Stimulated activated CD4-positive, alpha-beta T cell treated with anti-CD3 and anti-CD28 coated beads, Interleukin-4, amount 100 ng/mL, for 24 hours (primary cell): ENCODE data around the gene ITLN1.
"Not testable (repeated sequence)": the region's sequence is repeated elsewhere in the genome, so short reads cannot be mapped to it uniquely, and the experiment has no call there.

Experiments
- DNase-seq: peaks from one replicate; pipeline ENCODE4 v3.0.0-alpha.2; 2020

The ITLN1 gene

DNA sequence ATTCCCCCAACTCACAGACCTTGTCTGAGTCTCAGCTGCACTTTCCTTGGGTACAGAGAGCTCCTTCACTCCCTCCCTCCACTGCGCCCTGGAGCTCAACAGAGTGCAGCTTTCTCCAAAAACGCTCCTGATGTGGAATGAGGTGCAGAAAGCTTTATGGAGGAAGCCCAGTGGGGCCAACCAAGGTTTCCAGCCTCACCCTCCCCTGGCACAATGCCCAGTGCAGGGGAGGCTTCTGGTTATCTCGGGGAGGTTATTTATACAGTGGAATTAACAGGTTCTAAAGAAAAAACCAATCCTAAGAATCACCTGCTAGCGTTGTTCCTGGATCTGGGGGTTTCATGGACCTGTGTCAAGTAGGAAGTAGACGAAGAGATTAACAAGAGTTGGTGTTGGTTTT is at the start of gene ITLN1:
Gene ITLN1 (minus strand): TSS at position 139 of the 400 bp plus-strand sequence. CDS start 303 bp downstream, outside the sequence.
- no peak for DNase-seq

DNA sequence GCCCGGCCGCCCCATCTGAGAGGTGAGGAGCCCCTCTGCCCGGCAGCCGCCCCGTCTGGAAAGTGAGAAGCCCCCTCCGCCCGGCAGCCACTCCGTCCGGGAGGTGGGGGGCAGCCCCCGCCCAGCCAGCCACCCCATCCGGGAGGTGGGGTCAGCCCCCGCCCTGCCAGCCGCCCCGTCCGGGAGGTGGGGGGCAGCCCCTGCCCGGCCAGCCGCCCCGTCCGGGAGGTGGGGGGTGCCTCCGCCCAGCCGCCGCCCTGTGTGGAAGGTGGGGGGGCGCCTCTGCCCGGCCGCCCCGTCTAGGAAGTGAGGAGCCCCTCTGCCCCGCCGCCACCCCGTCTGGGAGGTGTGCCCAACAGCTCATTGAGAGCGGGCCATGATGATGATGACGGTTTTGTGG is 48.3 kb upstream of the ITLN1 start:
- not testable (repeated sequence) for DNase-seq

DNA sequence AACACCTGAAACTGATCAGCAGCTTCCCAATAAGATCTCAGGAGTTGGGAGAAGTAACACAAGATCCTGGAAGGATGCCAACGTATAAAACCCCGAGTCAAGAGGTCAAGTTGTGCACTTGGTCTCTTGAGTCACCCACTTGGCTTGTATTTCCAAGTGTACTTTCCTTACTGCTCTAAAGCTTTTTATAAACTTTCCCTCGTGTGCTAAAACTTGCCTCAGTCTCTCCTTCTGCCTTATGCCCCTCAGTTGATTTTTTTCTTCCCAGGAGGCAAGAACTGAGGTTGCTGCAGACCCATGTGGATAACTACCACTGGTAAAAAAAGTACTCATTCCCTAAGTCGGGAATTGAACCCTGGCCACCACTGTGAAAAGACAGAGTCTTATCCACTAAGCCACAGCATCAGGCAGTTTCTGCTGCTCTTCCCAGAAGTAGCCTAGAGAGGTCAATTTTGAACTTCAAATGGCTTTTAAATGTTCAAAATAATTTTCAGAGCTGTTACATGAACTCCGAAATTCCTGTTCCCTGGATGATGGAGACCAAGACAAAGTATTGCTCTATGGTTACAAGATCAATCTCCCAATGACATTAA is 40.8 kb upstream of the ITLN1 start:
- no peak for DNase-seq

DNA sequence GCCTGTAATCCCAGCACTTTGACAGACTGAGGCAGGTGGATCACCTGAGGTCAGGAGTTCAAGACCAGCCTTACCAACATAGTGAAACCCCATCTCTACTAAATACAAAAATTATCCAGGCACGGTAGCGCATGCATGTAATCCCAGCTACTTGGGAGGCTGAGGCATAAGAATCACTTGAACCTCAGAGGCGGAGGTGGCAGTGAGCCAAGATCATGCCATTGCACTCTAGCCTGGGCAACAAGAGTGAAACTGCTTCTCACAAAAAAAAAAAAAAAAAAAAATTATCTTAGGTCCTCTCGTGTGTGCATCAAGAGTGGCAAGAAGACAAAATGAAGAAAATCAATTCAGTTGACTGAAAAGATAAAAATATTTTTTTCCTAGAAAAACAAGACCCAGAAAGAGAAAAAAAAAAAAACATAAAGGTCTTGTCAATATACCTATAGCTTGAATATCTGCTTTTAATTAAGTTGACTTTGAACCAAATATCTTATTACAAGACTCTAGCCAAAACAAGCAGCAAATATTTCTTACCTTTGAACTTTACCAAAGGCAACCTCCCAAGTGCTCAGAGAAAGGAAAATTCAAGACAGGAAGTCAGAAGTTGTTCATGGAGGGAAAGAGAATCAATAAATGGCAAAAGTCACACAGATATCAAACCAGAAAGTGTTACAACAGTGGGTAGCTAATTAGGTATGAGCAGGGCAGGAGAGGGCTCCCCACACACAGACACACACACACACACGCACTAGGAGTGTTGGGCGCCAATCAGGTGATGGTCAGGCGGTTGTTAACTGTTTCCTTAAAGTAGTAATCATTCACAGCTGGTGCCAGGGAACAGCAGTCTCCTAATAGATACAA is 40.0 kb upstream of the ITLN1 start:
- DNase-seq: no peak

DNA sequence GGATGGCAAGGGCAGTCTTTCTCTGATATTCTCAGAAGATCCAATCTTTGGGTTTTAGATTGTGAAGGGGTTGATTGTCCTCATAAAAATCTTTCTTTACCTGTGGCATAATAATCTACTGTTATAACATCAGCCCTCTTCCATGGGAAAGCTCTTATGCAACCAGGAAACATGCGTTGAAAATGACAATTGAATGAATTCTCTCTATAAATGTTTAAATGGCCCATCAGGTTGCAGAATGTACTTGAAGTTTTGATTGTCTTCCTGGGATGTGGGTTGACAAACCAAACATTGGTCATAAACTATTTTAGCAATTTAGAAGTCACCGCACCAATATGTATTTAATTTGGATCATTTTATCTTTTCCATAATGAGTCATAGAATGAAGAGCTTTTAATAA is 31.7 kb upstream of the ITLN1 start:
- DNase-seq: no peak

DNA sequence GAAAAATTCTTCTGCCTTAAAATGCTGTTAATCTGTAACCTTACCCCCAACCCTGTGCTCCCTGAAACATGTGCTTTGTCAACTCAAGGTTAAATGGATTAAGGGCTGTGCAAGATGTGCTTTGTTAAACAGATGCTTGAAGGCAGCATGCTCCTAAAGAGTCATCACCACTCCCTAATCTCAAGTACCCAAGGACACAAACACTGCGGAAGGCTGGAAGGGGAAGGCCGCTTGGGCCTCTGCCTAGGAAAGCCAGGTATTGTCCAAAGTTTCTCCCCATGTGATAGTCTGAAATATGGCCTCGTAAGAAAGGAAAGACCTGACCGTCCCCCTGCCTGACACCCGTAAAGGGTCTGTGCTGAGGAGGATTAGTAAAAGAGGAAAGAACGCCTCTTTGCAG is 28.2 kb upstream of the ITLN1 start:
- DNase-seq: not testable (repeated sequence)

DNA sequence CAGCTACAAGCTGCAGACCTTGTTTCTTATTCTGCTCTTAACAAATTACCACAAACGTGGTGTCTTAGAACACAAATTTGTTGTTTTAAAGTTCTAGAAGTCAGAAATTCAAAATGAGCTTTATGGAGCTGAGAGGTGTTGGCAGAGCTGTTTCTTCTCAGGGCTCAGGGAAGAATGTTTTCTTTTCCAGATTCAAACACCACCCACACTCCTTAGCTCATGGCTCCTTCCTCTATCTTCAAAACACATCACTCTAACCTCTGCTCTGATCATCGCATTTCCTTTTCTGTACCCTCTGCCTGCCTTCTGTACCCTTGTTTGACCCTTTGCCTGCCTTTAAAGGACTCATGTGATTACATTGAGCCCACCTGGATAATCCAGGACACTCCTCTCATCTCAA is 26.9 kb upstream of the ITLN1 start:
- no peak for DNase-seq

DNA sequence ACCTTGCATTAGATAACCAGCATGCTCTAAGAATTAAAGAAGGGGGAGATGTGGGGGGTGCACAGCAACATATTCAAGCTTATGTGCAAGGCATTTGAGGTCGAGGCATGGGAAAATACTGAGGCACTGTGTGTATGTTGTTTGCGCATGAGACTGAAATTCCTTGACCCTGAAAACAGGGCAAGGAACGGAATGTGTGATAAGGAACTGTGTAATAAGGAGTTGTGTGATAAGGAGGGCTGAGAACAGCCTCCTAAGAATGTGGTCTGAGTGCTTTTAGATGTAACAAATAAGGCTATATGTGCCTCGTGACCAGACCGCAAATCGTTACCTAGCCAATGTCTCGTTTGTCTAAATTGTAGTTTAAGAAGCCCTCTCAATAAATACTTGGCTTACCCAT is 26.5 kb upstream of the ITLN1 start:
- DNase-seq: no peak

DNA sequence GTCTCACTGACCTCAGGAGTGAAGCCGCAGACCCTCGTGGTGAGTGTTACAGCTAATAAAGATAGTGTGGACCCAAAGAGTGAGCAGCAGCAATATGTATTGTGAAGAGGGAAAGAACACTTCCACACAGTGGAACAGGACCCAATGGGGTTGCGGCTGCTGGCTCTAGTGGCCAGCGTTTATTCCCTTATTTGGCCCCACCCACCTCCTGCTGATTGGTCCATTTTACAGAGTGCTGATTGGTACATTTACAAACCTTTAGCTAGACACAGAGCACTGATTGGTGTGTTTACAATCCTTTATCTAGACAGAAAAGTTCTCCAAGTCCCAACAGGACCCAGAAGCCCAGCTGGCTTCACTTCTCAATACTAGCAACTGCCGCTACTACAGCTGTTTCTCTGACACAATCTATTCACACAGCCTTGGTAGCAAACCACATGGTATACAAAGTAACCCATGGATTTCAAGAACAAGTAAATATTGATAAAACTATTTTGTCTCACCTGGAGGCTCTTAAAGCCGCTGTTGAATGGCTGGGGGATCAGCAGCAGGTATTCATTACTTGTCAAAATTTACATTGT is 25.3 kb upstream of the ITLN1 start:
- DNase-seq: no peak

DNA sequence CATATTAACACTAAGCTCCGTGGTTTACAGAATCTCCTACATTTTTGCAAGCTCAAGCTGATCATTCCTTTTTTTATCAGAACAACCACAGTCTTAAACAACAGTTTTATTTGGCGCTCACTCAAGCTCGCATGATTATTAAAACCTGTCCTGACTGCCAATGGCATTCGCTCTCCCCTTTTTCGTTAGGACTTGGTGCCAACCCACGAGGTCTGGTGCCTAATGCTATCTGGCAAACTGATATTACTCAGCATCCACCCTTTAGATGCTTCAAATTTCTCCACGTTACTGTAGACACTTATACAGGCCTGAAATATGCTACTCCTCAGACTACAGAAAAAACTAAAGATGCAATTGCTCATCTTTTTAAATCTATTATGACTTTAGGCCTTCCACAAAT is 23.0 kb upstream of the ITLN1 start:
- no peak for DNase-seq

DNA sequence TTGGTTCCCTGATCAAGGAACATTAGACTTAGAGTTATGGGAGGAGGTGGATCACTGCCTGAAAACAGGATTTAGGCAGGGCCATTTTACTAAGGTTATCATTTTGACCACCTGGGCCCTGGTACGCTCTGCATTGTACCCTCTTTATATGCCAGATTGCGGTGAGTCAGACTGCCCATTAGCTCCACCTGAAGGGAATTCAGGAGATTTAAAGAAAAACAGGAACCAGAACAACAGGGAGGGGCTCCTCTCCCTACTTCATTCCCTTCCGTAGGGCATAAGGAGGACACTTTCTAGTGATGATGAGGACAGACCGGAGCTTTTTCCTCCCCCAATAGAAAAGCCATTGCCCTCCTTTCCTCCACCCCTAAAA is 20.6 kb upstream of the ITLN1 start:
- no peak for DNase-seq

DNA sequence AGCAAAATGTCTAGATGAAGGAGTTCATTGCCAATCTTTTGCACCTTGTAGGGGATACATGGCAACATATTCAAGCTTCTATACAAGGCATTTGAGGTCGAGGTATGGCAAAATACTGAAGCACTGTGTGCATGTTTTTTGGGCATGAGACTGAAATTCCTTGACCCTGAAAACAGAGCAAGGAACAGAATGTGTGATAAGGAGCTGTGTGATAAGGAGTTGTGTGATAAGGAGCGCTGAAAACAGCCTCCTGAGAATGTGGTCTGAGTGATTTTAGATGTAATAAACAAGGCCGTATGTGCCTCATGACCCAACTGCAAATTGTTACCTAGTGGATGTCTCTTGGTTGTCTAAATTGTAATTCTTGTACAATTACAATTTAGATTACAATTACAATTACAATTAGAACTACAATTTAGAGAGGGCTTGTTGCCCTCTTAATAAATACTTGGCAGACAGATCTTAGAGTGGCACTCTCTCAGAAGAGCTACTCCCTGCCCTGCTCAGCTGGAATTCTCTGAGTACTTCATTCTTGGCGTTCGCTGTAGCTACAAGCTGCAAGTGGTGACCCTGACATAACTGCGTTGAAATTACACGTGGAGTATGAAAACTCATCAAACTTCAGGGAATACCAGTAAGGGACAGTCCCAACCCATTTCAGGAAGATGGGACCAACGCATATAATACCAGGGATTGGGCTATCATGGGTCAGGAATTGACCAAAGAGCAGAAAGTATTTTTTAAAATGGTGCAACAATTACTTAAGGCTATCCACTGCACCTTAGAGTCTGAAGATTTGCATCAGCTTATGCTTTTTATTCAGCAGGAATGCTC is 20.0 kb upstream of the ITLN1 start:
- no peak for DNase-seq

DNA sequence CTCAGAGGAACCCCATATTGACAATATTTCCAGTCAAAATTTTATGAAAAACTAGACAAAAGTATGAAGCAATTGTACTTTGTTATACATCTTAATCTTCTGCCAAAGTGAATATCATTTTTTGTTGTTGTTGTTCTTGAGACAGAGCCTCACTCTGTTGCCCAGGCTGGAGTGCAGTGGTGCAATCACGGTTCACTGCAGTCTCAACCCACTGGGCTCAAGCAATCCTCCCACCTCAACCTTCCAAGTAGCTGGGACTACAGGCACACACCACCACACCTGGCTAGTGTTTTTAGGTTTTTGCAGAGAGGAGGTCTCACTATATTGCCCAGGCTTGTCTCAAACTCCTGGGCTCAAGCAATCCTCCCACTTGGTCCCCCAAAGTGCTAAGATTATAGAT is 17.3 kb upstream of the ITLN1 start:
- DNase-seq: not testable (repeated sequence)

DNA sequence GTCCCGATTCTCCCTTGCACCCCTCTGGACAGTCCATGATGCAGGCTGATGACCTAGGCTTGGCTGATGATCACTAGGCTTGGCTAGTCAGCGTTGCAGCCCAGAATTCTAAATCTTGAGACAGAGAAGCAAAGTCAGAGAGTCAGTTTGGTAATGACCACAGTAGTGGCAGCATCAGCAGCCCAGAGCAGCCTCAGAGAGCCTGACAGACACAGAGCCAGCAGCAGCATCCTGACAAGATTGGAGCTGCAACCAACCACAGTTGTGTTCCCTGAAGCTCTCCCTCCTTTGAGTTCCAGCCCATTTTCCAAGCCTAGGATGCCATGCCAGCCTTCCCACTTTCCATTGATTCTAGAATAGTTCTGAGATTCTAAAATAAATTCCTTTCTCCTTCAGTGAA is 16.8 kb upstream of the ITLN1 start:
- no peak for DNase-seq

DNA sequence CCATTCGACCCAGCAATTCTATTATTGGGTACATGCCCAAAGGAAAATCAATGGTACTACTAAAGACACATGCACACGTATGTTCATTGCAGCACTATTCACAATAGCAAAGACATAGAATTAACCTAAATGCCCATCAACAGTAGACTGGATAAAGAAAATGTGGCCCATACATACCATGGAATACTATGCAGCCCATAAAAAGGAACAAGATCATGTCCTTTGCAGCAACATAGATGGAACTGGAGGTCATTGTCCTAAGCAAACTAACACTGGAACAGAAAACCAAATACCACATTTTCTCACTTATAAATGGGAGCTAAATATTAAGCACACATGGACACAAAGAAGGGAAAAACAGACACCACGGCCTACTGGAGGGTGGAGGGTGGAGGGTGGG is 15.7 kb upstream of the ITLN1 start:
- not testable (repeated sequence) for DNase-seq

DNA sequence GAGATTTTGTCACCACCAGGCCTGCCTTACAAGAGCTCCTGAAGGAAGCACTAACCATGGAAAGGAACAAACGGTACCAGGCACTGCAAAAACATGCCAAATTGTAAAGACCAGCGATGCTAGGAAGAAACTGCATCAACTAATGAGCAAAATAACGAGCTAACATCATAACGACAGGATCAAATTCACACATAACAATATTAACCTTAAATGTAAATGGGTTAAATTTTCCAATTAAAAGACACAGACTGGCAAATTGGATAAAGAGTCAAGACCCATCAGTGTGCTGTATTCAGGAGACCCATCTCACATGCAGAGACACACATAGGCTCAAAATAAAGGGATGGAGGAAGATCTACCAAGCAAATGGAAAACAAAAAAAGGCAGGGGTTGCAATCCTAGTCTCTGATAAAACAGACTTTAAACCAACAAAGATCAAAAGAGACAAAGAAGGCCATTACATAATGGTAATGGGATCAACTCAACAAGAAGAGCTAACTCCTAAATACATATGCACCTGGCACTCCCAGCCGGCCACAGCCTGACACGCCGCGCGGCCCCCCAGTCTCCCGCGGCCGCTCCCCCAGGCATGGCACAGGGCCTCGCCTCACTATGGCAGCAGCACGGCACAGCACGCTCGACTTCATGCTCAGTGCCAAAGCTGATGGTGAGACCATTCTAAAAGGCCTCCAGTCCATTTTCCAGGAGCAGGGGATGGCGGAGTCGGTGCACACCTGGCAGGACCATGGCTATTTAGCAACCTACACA is 9.6 kb upstream of the ITLN1 start:
- DNase-seq: not testable (repeated sequence)

DNA sequence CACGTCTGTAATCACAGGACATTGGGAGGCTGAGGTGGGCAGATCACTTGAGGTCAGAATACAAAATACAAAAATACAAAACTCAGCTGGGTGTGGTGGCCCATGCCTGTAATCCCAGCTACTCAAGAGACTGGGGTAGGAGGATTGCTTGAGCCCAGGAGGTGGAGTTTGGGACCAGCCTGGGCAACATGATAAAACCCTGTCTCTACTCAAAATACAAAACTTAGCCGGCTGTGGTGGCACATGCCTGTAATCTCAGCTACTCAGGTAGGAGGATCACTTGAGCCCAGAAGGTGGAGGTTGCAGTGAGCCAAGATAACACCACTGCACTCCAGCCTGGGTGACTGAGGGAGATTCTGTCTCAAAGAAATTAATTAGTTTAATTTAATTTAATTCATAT is 6.5 kb upstream of the ITLN1 start:
- DNase-seq: no peak

DNA sequence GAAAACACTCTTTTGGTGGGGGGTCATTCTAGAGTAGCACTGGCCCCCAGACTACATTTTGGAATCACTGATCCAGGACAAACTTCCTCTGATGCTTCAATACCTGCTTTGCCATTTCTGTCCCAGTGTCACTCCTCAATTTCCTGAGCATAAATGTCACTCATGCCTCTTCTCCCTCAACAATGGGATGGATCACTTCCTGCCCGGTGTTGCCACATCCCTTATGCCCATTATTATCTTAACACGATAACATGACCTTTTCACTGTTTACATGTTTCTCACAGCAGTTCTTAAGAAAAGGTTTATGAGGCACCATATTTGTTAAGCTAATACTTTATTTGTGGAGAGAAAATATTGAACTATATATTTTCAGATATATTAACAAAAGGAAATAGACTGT is 3.9 kb upstream of the ITLN1 start:
- no peak for DNase-seq

DNA sequence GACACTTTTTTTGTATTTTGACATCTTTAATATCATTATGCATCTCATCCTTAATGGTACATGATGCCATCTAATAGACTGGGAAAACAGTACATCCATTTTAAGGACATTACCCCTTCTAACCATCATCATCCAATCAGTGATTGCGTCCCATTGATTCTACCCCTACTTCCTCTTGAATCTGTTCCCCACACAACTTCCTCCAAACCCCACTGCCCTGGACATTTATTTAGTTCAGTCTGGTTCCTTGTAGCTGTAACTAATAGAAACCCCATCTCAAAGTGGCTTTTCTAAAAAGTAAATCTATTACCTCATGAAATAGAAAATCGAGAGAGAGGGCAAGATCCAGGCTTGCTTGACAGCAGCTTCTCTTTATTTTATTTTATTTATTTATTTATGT is 2.1 kb upstream of the ITLN1 start:
- no peak for DNase-seq

DNA sequence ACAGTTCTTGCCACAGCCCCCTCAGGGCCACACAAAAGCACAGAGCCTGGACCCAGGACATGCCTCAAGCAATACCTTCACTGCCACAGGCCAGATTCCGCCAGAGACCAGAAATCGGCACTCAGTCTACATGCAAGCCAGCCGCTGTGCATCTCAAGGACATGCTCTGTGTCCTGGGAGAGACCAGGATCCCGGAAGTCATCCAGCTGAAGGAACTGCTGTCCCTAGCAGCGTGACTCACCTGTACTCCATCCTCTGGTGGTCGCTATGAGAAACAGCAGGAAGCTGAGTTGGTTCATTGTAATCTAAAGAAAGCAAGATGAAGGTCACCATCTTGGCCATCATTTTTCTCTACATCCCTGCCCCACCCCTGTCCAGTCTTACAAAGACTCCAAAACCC is 401 bp downstream of the ITLN1 start:
- no peak for DNase-seq

DNA sequence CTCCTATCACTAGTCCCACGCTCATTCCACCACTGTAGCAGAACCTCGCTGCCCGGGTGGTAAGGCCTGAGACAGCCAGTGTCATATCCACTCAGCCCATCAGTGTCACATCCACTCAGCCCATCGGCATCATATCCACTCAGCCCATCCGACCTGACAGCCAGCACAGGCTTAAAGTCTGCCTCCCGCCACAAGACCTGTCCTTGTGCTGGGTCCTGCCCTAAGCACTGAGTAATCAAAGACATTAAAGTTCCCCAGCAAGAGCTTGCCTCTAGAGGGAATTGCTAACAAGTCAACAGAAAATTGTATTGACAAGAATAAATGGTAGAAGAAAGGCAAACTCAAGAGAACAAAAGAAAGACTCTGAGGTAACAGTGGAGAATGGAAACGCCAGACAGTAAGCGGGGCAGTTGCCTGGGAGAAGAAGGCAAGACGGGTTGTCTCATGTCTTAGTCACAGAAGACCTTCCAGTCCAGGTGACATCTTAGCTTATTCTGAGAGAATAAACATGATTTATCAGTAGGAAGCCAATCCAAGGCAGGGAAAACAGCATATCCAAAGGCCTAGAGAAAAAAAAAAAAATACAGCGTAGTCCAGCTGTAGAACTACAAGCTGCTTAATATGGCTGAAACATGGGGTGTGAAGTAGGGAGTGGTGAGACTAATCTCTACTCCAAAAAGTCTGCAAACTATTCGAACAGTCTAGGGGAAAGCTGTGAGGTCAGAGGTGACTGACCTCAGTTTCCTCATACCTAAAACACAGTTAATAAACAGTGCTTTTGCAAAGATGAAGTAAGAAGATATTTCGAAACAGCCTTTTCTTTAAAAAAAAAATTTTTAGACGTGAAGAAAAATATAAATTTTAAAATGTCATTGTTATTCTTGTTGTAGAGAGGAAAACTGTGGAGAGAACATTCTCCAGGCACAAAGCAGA is 1.1 kb downstream of the ITLN1 start:
- no peak for DNase-seq

DNA sequence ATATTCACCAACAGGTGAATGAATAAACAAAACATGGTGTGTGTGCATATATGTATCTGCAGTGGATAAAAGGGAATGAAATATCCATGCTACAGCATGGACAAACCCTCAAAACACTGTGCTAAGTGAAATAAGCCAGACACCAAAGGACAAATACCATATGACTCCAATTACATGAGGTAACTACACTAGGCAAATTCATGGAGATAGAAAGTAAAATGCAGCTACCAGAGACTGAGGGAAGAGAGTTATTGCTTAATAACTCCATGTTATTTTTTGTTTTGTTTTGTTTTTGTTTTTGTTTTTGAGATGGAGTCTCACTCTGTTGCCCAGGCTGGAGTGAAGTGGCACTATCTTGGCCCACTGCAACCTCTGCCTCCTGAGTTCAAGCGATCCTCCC is 2.4 kb downstream of the ITLN1 start:
- DNase-seq: no peak
